ENCODE data around the gene IDH3B.
"Not testable (repeated sequence)": the region's sequence is repeated elsewhere in the genome, so short reads cannot be mapped to it uniquely, and the experiment has no call there.

Gene IDH3B

GRCh38 chr20:2663887-2664719 is at the start of gene IDH3B:
Gene IDH3B, minus strand, starts transcription at chr20:2664216. Its CDS starts 28 bp downstream, at chr20:2664188.
- DNase-seq: peak; percentile 91

DNA sequence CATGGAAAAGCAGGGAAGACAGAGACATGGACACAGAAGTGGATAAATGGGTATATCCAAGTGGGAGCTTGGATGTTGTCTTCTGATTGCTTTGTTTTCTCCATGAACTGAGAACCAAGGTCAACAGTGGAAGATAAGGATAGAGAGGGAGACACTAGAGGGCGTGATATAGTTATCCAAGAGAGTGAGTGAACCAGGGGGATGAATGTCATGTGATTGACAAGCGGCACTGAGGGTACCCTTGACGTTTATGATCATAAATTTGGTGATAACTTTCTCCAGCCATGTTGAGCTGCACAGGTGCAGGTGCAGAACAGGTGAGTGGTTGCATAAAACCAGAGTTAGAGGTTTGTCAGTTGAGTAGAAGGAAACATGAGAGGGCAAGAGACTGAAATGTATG is 49.3 kb upstream of the IDH3B start:
- DNase-seq: peak; percentile 55

DNA sequence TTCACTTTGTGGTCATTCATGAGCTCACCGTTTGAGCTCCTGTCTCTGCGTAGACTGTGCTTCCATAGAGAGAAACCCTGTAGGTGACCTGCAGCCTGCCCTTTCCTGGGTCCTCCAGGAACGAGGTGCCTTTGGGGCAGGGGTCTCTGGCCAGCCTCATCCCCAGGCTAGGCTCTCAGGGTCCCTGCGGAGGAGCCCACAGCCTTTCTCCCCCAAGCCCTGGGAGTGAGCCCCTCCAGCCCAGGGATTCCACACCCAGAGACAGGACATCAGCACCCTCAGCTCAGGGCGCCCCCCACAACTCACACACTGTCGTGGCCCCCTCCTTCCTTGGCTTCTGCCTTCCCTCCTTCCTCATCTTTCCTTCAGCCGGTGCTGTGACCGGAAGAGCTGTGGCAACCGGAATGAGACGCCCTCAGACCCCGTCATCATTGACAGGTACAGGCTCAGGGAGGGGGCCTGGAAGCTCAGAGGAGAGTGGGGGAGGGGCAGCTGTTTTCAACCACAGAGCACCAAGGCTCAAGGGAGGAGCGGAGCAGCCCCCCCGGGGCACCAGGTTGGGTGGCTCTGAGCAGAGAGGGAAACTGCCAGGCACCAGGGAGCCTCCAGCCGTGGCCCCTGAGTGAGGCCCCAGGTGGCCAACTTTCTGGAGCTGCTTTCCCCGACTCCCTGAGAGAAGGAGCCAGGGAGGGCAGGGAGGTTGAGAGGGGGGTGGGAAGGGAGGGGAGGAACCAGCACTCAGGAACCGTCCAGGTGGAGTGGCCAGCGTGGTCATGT is 45.4 kb upstream of the IDH3B start:
- DNase-seq: no peak

- DNase-seq: no peak
These were observed 44.6 kb upstream of the IDH3B start for GRCh38 chr20:2708665-2709064.

DNA sequence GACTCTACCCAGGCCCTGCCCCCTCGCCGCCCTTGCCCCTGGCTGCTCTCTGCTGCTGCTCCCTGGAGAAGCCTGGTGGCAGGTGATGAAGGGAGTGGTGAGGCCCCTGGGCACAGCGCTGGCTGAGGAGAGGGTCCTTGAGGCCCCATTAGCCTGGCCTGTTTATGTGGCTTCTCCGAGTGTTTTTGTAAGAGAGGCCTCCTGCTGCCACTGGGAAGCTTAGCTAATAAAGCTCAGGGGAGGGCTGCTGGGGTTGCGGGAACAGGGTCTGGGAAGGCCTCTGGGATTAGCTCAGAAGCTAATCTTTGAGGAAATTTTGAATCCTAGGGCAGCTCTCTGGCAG is 44.0 kb upstream of the IDH3B start:
- DNase-seq: peak; percentile 83

GRCh38 chr20:2707353-2708072 is 43.5 kb upstream of the IDH3B start:
- no peak for DNase-seq

- no peak for DNase-seq
These were observed 42.8 kb upstream of the IDH3B start for GRCh38 chr20:2706688-2707352.

GRCh38 chr20:2705931-2706645 is 42.1 kb upstream of the IDH3B start:
- DNase-seq: no peak

DNA sequence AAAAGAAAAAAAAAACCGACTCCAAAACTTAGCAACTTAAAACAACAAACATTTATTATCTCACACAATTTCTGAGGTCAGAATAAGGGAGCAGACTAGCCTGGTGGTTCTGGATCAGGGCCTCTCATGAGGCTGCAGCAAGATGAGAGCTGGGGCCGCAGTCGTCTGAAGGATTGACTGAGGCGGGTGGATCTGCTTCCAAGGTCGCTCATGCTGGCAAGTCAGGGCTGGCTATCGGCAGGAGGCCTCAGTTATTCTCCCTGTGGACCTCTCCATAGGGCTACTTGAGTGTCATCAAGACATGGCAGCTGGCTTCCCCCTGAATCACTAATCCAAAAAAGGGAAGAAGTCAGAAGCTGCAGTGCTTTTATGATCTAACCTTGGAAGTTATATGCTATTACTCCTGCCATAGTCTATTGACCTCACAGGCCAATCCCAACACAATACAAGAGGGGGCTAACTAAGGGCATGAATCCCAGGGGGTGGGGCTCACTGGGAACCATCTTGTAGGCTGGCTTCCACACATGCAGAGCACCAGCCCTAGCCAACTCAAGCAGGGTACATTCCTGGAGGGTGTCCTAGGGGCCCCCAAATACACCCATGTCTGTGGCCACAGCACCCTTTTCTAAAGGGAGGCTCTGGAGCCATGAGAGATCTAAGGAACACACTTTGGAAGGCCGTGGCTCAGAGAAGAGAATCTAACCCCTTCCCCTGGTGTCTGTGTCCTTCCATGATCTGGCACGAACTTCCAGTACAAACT is 39.9 kb upstream of the IDH3B start:
- DNase-seq: no peak

DNA sequence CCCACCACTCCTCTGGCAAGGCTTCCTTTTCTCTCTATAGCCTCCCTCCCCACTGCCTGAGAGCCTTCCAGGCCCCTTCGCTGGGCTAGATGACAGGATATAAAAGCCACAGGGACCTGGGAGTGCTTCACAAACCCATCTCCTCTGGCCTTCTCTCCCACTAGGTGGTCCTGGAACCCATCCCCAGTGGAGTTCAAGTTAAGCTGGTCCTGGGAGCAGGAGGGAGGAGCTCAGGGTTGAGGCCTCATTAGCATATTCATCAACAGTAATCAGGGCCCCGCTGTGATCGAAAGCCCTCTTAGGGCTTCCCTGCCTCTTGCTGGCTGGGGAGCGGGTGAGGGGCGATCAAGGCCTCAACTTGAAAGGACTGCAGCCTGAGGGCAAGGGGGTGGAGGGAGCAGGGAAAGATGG is 37.7 kb upstream of the IDH3B start:
- DNase-seq: peak; percentile 19

DNA sequence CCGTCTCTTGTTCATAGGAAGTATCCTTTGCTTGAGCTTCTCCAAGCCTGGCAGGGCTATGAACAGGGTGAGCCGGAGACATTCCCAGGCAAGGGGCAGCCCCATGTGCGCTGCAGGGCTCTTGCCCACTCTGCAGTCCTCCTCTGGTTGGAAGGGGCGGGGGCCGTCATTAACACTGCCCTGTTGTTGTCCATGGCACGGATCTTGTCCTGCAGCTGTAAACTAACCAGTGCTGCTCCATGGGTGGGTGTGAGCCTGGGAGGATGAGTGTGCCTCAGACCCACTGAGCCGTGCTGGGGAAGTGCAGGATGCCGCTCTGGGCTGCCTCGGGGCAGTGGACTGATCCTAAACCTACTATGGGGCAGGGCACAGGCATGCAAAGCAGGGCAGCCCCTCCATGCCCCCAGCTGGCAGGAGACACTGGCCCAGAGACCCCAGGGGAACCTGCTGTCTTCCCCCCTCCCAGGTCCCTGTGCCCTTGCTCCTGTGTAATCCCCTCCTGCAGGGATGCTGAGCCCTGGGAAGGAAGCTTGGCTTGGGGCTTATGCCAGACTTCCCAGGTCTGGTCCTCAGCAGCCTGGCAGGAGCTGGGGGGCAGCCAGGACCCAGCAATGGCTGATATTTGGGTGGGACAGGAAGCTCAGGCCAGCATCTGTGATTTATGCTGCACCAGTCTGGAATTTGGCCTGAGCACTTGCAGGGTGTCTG is 37.1 kb upstream of the IDH3B start:
- DNase-seq: no peak

DNA sequence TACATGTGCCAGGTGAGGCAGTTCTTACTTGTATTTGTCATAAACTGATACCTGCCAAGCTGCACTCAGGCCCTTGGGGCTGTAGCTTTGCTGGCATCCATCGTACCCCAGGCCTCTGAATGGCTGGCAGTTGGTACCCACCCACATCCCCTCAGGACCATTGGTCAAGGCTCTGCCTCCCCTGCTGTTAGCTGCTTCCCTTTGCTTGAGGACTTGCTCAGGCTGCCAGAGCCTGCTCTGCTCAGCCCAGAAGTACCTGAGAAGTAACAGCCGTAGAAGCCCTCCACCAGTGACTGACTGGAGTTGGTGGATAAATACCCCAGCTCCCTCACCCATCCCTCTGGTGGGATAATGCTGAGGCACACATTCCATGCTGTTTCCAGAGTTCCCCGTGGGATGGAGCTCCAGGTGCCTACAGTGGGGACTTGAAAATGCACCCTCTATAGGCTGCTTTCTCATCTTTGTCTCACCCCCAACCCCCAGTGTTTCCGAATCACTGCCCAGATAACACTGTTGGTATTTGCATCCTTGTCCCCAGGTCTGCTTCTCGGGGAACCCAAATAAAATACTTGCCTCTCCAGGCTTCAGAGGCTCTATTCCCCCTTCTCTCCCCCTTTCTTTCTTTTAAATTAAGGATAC is 35.9 kb upstream of the IDH3B start:
- DNase-seq: no peak

- DNase-seq: no peak
These were observed 34.9 kb upstream of the IDH3B start for GRCh38 chr20:2698912-2699311.

DNA sequence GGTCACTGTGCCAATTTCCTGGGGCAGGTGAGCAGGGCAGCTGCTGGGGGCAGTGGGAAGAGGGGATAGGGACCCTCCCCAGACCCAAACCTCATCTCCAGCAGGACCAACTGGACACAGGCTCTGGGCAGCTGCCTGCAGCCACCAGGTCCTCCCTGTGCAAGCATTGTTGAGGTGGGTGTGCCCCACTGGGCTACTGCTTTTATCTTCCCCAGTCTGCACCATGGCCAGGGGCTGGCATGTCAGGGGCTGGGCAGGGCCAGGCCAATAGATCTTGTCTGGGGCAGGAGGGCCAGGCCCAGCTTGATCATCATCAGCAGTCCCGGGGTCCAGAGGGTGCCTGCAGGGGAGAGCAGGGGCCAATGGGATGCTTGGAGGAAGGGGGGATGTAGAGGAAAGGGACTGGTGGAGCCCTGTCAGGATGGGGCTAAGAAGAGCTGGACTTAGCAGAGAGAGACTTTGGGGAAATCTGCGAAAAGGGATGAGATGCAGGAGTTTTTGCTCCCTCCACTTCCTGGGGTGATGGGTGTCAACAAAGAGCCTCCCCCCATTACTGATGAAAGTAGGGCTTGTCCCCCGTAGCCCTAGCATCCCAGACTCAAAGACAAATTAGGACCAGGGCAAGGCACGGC is 34.3 kb upstream of the IDH3B start:
- no peak for DNase-seq

DNA sequence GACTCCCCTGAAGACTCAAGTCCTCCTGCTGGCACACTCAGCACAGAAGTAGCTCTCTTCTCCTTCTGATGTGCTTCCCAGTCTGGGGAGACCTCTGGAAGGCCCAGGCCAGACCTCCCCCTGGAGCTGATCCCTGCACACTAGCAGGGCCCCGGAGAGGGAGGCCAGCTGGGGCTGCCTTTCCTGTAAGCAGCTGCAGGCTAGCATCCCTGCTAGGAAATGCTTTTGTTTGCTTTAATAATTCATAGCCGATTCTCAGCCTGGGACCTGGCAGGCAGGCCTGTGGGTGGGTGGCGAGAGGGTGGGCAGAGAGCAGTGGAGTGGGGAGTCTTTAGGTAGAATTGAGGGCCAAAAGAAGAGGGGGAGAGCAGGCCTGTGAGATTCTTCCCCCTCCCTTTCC is 33.8 kb upstream of the IDH3B start:
- DNase-seq: no peak

DNA sequence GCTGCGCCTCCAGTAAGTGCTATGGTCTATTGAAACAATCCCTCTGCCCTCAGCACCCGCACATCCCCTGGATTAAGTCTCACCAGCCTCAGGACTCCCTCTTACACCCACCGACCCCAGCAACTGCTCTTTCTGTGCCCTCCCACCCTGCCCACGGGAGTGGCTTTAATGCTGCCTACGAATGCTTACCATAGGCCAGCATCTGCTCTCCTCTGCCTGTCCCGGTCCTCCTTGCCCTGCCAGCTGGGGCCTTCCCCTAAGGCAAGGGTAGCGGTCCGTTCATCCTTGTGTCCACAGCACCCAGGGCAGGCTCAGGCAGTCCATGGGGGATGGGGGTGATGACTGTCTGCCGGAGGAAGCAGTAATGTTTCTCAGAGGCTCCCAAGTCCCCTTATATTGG is 32.6 kb upstream of the IDH3B start:
- no peak for DNase-seq

DNA sequence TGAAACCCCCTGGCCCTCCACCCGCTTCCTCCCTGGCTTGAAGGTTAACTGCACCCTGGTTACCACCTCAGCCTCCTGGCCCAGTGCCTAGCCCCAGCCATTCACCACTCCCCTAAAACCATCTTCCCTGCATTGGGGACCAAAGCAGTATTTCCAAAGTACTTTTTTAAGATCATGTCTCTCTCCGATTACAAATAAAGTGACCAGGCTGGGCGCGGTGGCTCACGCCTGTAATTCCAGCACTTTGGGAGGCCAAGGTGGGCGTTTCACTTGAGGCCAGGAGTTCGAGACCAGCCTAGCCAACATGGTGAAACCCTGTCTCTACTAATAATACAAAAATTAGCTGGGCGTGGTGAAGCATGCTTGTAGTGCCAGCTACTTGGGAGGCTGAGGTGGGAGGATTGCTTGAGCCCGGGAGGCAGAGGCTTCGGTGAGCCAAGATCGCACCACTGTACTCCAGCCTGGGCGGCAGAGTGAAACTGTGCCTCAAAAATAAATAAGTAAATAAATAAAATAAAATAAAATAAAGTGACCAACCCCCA is 32.0 kb upstream of the IDH3B start:
- not testable (repeated sequence) for DNase-seq

- DNase-seq: no peak
These were observed 31.4 kb upstream of the IDH3B start for GRCh38 chr20:2695206-2695983.

DNA sequence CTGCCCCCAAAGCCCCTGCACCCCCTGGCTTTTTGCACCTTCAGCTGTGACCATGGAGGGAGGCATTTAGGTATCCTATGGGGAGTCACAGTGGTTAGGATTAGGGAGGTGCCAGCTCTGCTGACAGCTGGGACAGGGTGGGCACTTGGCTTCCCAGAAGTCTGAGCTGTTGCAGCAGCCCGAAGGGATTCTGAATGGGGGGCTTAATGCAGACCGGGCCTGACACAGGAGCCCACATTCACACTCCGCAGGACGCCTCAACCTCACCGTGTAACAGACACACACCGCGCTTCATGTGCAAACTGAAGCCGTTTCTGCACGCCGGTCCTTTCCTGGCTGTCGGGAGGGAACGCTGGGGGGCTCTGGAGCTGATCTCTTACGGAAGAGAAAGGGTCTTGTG is 30.5 kb upstream of the IDH3B start:
- DNase-seq: peak; percentile 40
